Measurements from ENCODE around the gene EGR2.
A peak's percentile ranks its signal among the peaks of the same experiment; 100 is the strongest.
"Not testable (repeated sequence)": the region's sequence is repeated elsewhere in the genome, so short reads cannot be mapped to it uniquely, and the experiment has no call there.

Gene EGR2

DNA sequence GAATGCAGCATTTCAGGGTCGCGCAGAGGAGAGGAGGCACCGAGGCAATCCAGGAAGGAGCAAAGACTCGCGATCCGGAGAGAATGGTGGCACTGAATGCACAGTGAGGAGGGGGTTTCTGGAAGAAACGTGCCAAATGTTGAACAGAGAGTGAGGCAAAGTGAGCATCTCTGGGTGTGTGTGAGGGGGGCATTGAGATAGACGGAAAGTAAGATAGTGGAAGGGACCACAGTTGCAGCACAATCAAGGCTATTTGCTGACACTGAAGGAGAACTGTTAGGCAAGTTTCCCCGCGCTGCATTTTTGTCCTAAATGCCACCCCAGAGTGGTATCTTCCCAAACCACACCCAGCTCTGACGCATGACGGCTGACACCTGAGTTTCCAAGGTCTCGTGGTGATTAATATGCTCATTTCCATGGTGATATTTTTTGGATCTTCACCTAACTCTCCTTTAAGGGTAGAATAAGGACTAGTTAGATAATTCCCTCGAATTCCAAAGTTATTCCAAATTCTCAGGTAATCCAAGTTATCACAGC, 26.1 kb downstream of the EGR2 start:
- no peak for TF ChIP-seq CTCF (IDR thresholded peaks at IDR 0.05; ENCODE audit: borderline replicate concordance, control extremely low read depth, extremely low read depth, insufficient read depth, missing control alignments)
- no peak for DNase-seq (ENCODE audit: low spot score)
- in situ Hi-C loops (cut with MboI; ENCODE audit: low sequenced_read_pairs, unreplicated experiment), result no loop called here

DNA sequence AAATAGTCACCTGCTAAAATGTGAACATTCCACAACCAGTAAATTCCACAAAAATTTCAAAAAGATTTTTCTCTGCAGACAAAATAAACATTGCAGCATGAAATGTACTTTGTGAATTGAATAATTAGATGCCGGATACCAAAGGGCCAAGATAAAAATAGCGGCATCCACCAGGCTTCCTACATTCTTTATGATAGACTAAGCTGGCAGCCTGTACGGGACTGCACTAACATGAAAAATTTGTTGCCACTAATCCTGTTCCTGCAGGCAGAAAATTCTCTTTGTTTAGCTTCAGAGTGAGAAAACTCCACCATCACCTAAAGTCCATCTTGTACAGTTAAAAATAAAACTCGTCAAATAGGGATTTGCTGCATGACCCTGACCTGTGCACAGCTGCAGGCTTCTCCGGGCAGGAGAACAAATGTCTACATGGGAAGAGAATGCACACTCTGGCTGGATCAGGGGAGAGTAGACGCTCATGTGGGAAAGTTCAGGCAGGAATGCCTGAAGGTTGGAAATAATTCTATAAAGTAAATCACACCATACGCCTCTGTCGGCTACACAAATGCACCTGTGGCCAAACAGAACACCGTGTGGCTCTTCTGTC, 27.2 kb downstream of the EGR2 start:
- in situ Hi-C loops (cut with MboI; ENCODE audit: low sequenced_read_pairs, unreplicated experiment), result no loop called here
- TF ChIP-seq CTCF (IDR thresholded peaks at IDR 0.05; ENCODE audit: borderline replicate concordance, control extremely low read depth, extremely low read depth, insufficient read depth, missing control alignments), result no peak
- DNase-seq (ENCODE audit: low spot score), result no peak

DNA sequence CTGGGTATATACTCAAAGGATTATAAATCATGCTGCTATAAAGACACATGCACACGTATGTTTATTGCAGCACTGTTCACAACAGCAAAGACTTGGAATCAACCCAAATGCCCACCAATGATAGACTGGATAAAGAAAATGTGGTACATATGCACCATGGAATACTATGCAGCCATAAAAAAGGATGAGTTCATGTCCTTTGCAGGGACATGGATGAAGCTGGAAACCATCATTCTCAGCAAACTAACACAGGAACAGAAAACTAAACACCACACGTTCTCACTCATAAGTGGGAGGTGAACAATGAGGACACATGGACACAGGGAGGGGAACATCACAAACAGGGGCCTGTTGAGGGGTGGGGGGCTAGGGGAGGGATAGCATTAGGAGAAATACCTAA, 27.9 kb downstream of the EGR2 start:
- in situ Hi-C loops (cut with MboI; ENCODE audit: low sequenced_read_pairs, unreplicated experiment), result not testable (repeated sequence)

DNA sequence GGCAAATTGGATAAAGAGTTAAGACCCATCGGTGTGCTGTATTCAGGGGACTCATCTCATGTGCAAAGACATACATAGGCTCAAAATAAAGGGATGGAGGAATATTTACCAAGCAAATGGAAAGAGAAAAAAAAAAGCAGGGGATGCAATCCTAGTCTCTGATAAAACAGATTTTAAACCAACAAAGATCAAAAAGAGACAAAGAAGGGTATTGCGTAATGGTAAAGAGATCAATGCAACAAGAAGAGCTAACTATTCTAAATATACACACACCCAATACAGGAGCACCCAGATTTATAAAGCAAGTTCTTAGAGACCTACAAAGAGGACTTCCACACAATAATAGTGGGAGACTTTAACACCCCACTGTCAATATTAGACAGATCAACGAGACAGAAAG, 31.6 kb downstream of the EGR2 start:
- DNase-seq (ENCODE audit: low spot score); in situ Hi-C loops (cut with MboI; ENCODE audit: low sequenced_read_pairs, unreplicated experiment): not testable (repeated sequence)

More for the DNA sequence above, 27.9 kb downstream of the EGR2 start:
- DNase-seq (ENCODE audit: low spot score), result not testable (repeated sequence)

- no peak for TF ChIP-seq CTCF (IDR thresholded peaks at IDR 0.05; ENCODE audit: borderline replicate concordance, control extremely low read depth, extremely low read depth, insufficient read depth, missing control alignments)
- DNase-seq (ENCODE audit: low spot score), result peak; percentile 70
- in situ Hi-C loops (cut with MboI; ENCODE audit: low sequenced_read_pairs, unreplicated experiment), result no loop called here
Measured at GRCh38 chr10:62779487-62780248, 36.5 kb downstream of the EGR2 start.

DNA sequence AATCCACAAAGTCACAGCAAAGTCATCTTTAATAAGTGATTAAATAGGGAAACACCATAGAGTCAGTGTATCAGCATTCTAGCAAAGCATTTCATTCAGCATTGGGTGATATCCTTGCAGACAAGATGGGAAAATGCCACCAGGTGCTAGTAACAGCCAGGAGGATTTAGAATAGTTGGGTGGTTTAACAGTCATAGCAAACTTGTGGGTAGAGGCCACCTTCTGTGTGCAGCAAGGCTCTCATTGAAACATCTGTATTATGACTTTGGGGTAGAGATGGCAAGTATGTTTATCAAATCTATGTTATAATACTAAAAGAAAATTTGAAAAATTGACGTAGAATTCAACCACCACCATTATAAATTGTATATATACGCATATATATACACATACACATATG, 38.0 kb downstream of the EGR2 start:
- no peak for TF ChIP-seq CTCF (IDR thresholded peaks at IDR 0.05; ENCODE audit: borderline replicate concordance, control extremely low read depth, extremely low read depth, insufficient read depth, missing control alignments)
- in situ Hi-C loops (cut with MboI; ENCODE audit: low sequenced_read_pairs, unreplicated experiment), result no loop called here
- DNase-seq (ENCODE audit: low spot score), result no peak

DNA sequence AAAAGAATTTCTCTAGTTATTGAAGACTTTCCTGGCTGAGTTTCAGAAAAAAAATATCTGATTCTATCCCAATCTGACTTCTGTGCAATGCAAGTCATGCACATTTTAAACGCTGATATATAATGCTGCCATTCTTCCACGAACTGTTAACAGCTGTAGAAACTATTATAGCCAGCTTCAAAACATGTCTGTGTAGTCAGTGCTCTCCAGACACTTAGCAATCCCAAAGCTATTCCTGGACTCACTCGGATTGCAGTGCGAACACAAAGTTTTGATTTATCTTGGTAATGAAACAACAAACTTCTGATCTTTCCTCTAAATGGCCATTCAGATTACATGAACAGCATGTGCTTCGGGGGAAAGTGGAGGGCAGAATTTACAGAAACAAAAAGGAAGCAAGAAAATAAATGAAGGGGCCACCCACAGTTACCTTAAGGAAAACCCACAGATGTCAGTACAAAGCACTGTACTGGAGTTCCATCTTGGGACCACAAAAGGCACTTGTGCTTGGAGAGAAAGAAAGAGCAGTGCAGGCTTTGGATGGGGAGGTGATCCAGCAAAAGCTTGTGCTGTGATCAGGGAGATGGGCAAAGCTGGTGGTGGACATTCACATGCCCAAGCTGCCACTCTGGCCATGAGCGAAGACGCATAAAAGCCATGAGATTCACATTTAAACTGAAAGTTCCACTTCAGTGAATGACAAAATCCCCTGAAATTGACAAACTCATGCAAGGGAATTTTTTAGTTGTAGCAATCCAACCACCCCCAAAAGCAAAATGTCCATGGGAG, 43.8 kb downstream of the EGR2 start:
- in situ Hi-C loops (cut with MboI; ENCODE audit: low sequenced_read_pairs, unreplicated experiment), result no loop called here
- DNase-seq (ENCODE audit: low spot score), result no peak
- no peak for TF ChIP-seq CTCF (IDR thresholded peaks at IDR 0.05; ENCODE audit: borderline replicate concordance, control extremely low read depth, extremely low read depth, insufficient read depth, missing control alignments)

Data from GM13976 (cell line).